GM19238 (cell line): ENCODE results near the gene REPS2.

Experiments used
- DNase-seq: peaks from one replicate; pipeline ENCODE4 v3.0.0; 2011; ENCODE audit warnings: low spot score; ENCODE audit not compliant: insufficient read length

REPS2 gene

GRCh38 chrX:17035111-17035510 lies 88.7 kb downstream of the REPS2 start:
- DNase-seq, result no peak

- no peak for DNase-seq
Observed at GRCh38 chrX:17036171-17036961, 89.9 kb downstream of the REPS2 start.

- DNase-seq, result no peak
Observed at GRCh38 chrX:17038277-17038676, 91.8 kb downstream of the REPS2 start.

- DNase-seq, result no peak
Observed at GRCh38 chrX:17038681-17039161, 92.3 kb downstream of the REPS2 start.

GRCh38 chrX:17039826-17040225 lies 93.4 kb downstream of the REPS2 start:
- DNase-seq, result no peak

- no peak for DNase-seq
Observed at GRCh38 chrX:17040711-17041110, 94.3 kb downstream of the REPS2 start.

- no peak for DNase-seq
Observed at GRCh38 chrX:17042037-17042436, 95.6 kb downstream of the REPS2 start.

GRCh38 chrX:17046478-17047097 lies 100.1 kb downstream of the REPS2 start:
- DNase-seq, result peak; percentile 16

- DNase-seq, result no peak
Observed at GRCh38 chrX:17047224-17047623, 100.8 kb downstream of the REPS2 start.

- no peak for DNase-seq
Observed at GRCh38 chrX:17052210-17052609, 105.8 kb downstream of the REPS2 start.

- DNase-seq, result no peak
Observed at GRCh38 chrX:17052793-17053192, 106.3 kb downstream of the REPS2 start.

- DNase-seq, result no peak
Observed at GRCh38 chrX:17053502-17053901, 107.0 kb downstream of the REPS2 start.

GRCh38 chrX:17056868-17057608 lies 110.6 kb downstream of the REPS2 start:
- no peak for DNase-seq

GRCh38 chrX:17062065-17062464 lies 115.6 kb downstream of the REPS2 start:
- DNase-seq, result no peak

GRCh38 chrX:17065100-17065499 lies 118.6 kb downstream of the REPS2 start:
- no peak for DNase-seq

- no peak for DNase-seq
Observed at GRCh38 chrX:17067534-17067933, 121.1 kb downstream of the REPS2 start.

GRCh38 chrX:17072301-17072700 lies 125.8 kb downstream of the REPS2 start:
- no peak for DNase-seq

GRCh38 chrX:17072721-17073230 lies 126.3 kb downstream of the REPS2 start:
- no peak for DNase-seq

GRCh38 chrX:17075004-17075403 lies 128.5 kb downstream of the REPS2 start:
- no peak for DNase-seq

GRCh38 chrX:17077361-17077760 lies 130.9 kb downstream of the REPS2 start:
- no peak for DNase-seq

GRCh38 chrX:17078031-17078720 lies 131.7 kb downstream of the REPS2 start:
- no peak for DNase-seq
